GM12878 (cell line): Measurements from ENCODE around the gene NHERF1. TPM values are rescaled to one million over a fixed set of nuclear protein-coding genes. Genes with fewer than 3 reads are reported as not detected.

Experiments used
- ATAC-seq: fragments of 200-7000 bp; cut with Tn5 transposase; 3 replicates; pipeline ENCODE4 v1.9.1; 2020; ENCODE audit warnings: mild to moderate bottlenecking, moderate library complexity
- BruUV-seq: library from RNA; stranded (reverse); fragments of 400-500 nt; replicated peaks from 2 replicates; lab custom pipeline; 2021; lab: Mats Ljungman, UMichigan
- CTCF ChIA-PET: fragments of 300-600 bp; sonication (Branson Sonifier 250); formaldehyde crosslinking; extraction: SDS; loops from one replicate; lab custom pipeline; 2021; ENCODE audit warnings: inconsistent platforms; lab: Yijun Ruan, JAX
- POLR2A ChIA-PET: fragments of 350-600 bp; formaldehyde crosslinking; extraction: SDS; loops from one replicate; lab custom pipeline; 2021; ENCODE audit warnings: inconsistent platforms; lab: Charles Lee
- RAD21 ChIA-PET: fragments of 300-600 bp; sonication (Branson Sonifier 250); formaldehyde crosslinking; loops from one replicate; lab custom pipeline; 2023; ENCODE audit warnings: antibody characterized with exemption; ENCODE audit not compliant: unreplicated experiment; lab: Charles Lee
- SMC1A ChIA-PET: fragments of 300-600 bp; sonication (Branson Sonifier 250); formaldehyde crosslinking; loops from one replicate; lab custom pipeline; 2023; ENCODE audit not compliant: unreplicated experiment, uncharacterized antibody; lab: Charles Lee
- DNase-seq: peaks from one replicate; pipeline ENCODE4 v3.0.0-alpha.2; 2011; ENCODE audit warnings: low read depth, low spot score
- FAIRE-seq: peaks from 3 replicates; lab custom pipeline; 2011; peaks lifted over from hg19 to GRCh38; lab: Jason Lieb, UNC
- H2AFZ ChIP-seq: 2 replicates; pipeline ENCODE4 v1.6.0; 2011; ENCODE audit warnings: low read depth, low read length, control low read depth; ENCODE audit not compliant: control insufficient read depth
- H3K27ac ChIP-seq: 2 replicates; pipeline ENCODE4 v1.5.1; 2011; ENCODE audit warnings: control low read depth; ENCODE audit not compliant: control insufficient read depth, insufficient read depth
- H3K27me3 ChIP-seq, 2 experiments: replicated peaks in 1 of 2; 2 replicates each; pipeline versions ENCODE4 v1.6.0 to v1.6.1; 2011; ENCODE audit warnings: low read length in 1 of 2; ENCODE audit not compliant: control insufficient read depth in 2 of 2, insufficient read depth in 2 of 2
- H3K36me3 ChIP-seq, 2 experiments: 2 replicates each; pipeline ENCODE4 v1.5.1; 2011; ENCODE audit warnings: low read length in 1 of 2; ENCODE audit not compliant: control insufficient read depth in 2 of 2, insufficient read depth in 2 of 2
- H3K4me1 ChIP-seq: 2 replicates; pipeline ENCODE4 v1.6.1; 2011; ENCODE audit warnings: mild to moderate bottlenecking, low read length, moderate library complexity, mixed read lengths; ENCODE audit not compliant: control insufficient read depth, insufficient read depth
- H3K4me2 ChIP-seq: 2 replicates; pipeline ENCODE4 v1.6.0; 2011; ENCODE audit warnings: control low read depth; ENCODE audit not compliant: control insufficient read depth, insufficient read depth
- H3K4me3 ChIP-seq: fragments of 200-600 bp; sonication (generic); 2 replicates; pipeline ENCODE4 v1.5.1; 2016
- H3K79me2 ChIP-seq: 2 replicates; pipeline ENCODE4 v1.6.0; 2011; ENCODE audit warnings: low read length; ENCODE audit not compliant: control insufficient read depth, insufficient read depth
- H3K9ac ChIP-seq: 2 replicates; pipeline ENCODE4 v1.8.0; 2011; ENCODE audit warnings: low read length, control low read depth, mixed read lengths; ENCODE audit not compliant: control insufficient read depth, insufficient read depth
- H3K9me3 ChIP-seq: replicated peaks from 3 replicates; pipeline ENCODE4 v1.5.1; 2011; ENCODE audit warnings: mild to moderate bottlenecking, low read length; ENCODE audit not compliant: control insufficient read depth, insufficient read depth
- H4K20me1 ChIP-seq: 2 replicates; pipeline ENCODE4 v1.6.0; 2011; ENCODE audit not compliant: control insufficient read depth, insufficient read depth
- CHD2 ChIP-seq: IDR thresholded peaks from 2 replicates; pipeline ENCODE4 v1.6.1; 2011; ENCODE audit warnings: low read depth, low read length, improper control_type of control experiment, borderline replicate concordance
- CHD4 ChIP-seq: fragments of 200-600 bp; sonication (generic); IDR thresholded peaks from 2 replicates; pipeline ENCODE4 v1.6.1; 2016; ENCODE audit warnings: mild to moderate bottlenecking
- CREM ChIP-seq: IDR thresholded peaks from 2 replicates; pipeline ENCODE4 v1.6.1; 2014; ENCODE audit warnings: antibody characterized with exemption, low read depth
- ETV6 ChIP-seq, 2 experiments: fragments of 450-650 bp in 1 of 2; IDR thresholded peaks in 1 of 2; conservative IDR thresholded peaks in 1 of 2; 2 replicates each; pipeline ENCODE4 v1.6.1; 2014; ENCODE audit warnings: antibody characterized with exemption in 1 of 2, borderline replicate concordance in 1 of 2, low read depth in 1 of 2, mild to moderate bottlenecking in 1 of 2, moderate library complexity in 1 of 2
- HDGF ChIP-seq: fragments of 450-650 bp; IDR thresholded peaks from 2 replicates; pipeline ENCODE4 v1.6.1; 2016; ENCODE audit warnings: antibody characterized with exemption
- MEF2A ChIP-seq: IDR thresholded peaks from 2 replicates; pipeline ENCODE4 v1.6.1; 2011; ENCODE audit warnings: low read depth, mild to moderate bottlenecking, low read length, moderate library complexity; ENCODE audit not compliant: insufficient read depth
- NFIC ChIP-seq: IDR thresholded peaks from 2 replicates; pipeline ENCODE4 v1.6.1; 2012; ENCODE audit warnings: low read depth, mild to moderate bottlenecking, inconsistent platforms, low read length, moderate library complexity
- PAX8 ChIP-seq: fragments of 450-650 bp; IDR thresholded peaks from 2 replicates; pipeline ENCODE4 v1.6.1; 2017; ENCODE audit warnings: mild to moderate bottlenecking, moderate library complexity
- PML ChIP-seq: IDR thresholded peaks from 2 replicates; pipeline ENCODE4 v1.6.1; 2012; ENCODE audit warnings: low read length, inconsistent platforms
- SMC3 ChIP-seq: IDR thresholded peaks from 2 replicates; pipeline ENCODE4 v1.6.1; 2011; ENCODE audit warnings: low read length, improper control_type of control experiment, borderline replicate concordance
- WGBS: methylation state at CpG from one replicate; pipeline ENCODE4 v1.1.6; 2016; ENCODE audit warnings: low lambda C conversion rate; ENCODE audit not compliant: insufficient replicate concordance, insufficient coverage; ENCODE audit errors: missing lambda C conversion rate; 5-methylcytosine and 5-hydroxymethylcytosine counted together
- in situ Hi-C: fragments of 300-500 bp; cut with MboI; formaldehyde crosslinking; loops from 9 replicates; pipeline ENCODE4 v1.14.3; 2018; ENCODE audit warnings: mixed read lengths
- intact Hi-C: fragments of 100-400 bp; cut with micrococcal nuclease; formaldehyde crosslinking; loops from one replicate; pipeline ENCODE4 v1.14.2; 2022; ENCODE audit not compliant: unreplicated experiment
- polyA plus RNA-seq, 11 experiments: library from polyadenylated mRNA; depleted of rRNA in 4 of 11; unstranded in 6 of 11; stranded (reverse) in 5 of 11; fragments of >200 nt; fragmentation: Nextera tagmentation in 4 of 11; fragmentation: Illumina TruSeq in 1 of 11; extraction: Ambion mirVana in 4 of 11; extraction: Trizol in 1 of 11; gene quantifications; 1 replicate in 1 of 11; 2 replicates in 10 of 11; pipeline versions ENCODE4 v1.2.1 to v1.2.3, GENCODE V29; 2011 to 2016; ENCODE audit warnings: inconsistent platforms in 2 of 11, missing spikeins in 2 of 11, low read depth in 1 of 11
- total RNA-seq, 4 experiments: library from RNA; depleted of rRNA in 3 of 4; stranded (reverse); fragments of >200 nt in 3 of 4; fragmentation: Illumina TruSeq in 1 of 4; extraction: Trizol in 1 of 4; gene quantifications; 2 replicates each; pipeline versions ENCODE4 v1.2.1 to v1.2.3, GENCODE V29; 2013 to 2021
- TF ChIP-seq, protein P1 (sequence below): fragments of 450-650 bp; IDR thresholded peaks from 2 replicates; pipeline ENCODE4 v1.6.1; 2018; ENCODE audit warnings: mild to moderate bottlenecking, low read depth, moderate library complexity; ENCODE audit not compliant: partially characterized antibody
- TF ChIP-seq, protein P2 (sequence below): fragments of 150-350 bp; IDR thresholded peaks from 2 replicates; pipeline ENCODE4 v1.6.1; 2016; ENCODE audit warnings: low read depth, low read length

Gene NHERF1
- total and polyA plus RNA-seq, 10 of the 15 experiments (the other 5 are each of a cell fraction or from before 2014, with no cell fraction given) = 13.4 to 61.6 (median 39.0) TPM

DNA sequence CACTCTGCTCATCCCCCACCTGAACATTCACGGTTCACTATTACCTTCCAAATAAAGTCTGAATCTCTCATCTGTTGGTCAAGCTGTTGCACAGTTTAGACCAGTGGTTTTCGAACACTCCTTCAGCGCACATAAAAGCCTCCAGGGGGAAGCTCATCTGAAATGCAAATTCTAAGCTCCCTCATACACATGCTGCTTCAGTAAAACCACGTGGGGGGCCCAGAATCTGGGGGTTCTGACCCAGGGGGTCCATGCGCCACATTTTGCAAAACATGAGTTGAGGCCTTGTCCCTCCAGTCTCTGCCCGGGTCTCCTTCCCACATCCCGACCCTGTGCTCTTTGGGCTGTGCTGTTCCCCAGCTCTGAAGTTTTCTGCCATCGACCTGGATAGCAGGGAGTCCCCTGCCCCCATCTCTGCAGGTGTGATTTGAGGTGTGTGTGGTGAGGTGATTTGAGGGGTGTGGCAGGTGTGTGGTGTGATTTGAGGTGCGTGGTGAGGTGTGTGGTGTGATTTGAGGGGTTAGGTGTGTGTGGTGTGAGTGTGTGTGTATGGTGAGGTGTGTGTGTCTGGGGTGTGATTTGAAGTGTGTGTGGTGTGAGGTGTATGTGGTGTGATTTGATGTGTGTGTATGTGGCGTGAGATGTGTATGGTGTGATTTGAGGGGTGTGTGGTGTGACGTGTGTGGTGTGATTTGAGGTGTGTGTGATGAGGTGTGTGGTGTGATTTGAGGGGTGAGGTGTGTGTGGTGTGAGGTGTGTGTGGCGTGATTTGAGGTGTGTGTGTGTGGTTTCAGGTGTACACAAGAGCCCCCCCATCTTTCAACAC lies 16.2 kb upstream of the NHERF1 start:
- Histone ChIP-seq H3K4me3 (no peak overlapping the region), H3K79me2 (no peaks in the 10 kb centered on the region), H3K9me3 (no peaks in the 10 kb centered on the region; the same call in 2 of the 3 replicates), H3K27ac (no peak overlapping the region), H3K9ac (no peak overlapping the region), H4K20me1 (no peaks in the 10 kb centered on the region), H3K36me3 (no peaks in the 10 kb centered on the region), H2AFZ (no peak overlapping the region), H3K4me1 (peaks cover 19% of the 10 kb centered on the region), H3K27me3 (no peaks in the 10 kb centered on the region), H3K4me2 (no peak overlapping the region)
- RAD21 ChIA-PET = interaction anchor here (1.4 kb wide), 1 partner anchor 75 kb away, joined by 6 read pairs; no protein-coding TSS in a partner anchor
- POLR2A ChIA-PET = no interaction called here
- no TSS peak for BruUV-seq
- in situ Hi-C loops = no loop called here
- SMC1A ChIA-PET = no interaction called here
- ATAC-seq (no peak), FAIRE-seq (no peak), DNase-seq (no peak)
- no peak for TF ChIP-seq HDGF
- no peak for TF ChIP-seq SMC3
- no peak for TF ChIP-seq MEF2A
- TF ChIP-seq CREM = no peak
- TF ChIP-seq ETV6 (conservative IDR thresholded peaks at IDR 0.05 in 1 of 2, IDR thresholded peaks at IDR 0.05 in 1 of 2; ENCODE audit: borderline replicate concordance in 1 of 2, low read depth in 1 of 2) = no peak
- TF ChIP-seq PAX8 = no peak
- TF ChIP-seq, protein P1, sequence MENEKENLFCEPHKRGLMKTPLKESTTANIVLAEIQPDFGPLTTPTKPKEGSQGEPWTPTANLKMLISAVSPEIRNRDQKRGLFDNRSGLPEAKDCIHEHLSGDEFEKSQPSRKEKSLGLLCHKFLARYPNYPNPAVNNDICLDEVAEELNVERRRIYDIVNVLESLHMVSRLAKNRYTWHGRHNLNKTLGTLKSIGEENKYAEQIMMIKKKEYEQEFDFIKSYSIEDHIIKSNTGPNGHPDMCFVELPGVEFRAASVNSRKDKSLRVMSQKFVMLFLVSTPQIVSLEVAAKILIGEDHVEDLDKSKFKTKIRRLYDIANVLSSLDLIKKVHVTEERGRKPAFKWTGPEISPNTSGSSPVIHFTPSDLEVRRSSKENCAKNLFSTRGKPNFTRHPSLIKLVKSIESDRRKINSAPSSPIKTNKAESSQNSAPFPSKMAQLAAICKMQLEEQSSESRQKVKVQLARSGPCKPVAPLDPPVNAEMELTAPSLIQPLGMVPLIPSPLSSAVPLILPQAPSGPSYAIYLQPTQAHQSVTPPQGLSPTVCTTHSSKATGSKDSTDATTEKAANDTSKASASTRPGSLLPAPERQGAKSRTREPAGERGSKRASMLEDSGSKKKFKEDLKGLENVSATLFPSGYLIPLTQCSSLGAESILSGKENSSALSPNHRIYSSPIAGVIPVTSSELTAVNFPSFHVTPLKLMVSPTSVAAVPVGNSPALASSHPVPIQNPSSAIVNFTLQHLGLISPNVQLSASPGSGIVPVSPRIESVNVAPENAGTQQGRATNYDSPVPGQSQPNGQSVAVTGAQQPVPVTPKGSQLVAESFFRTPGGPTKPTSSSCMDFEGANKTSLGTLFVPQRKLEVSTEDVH = no peak
- no peak for TF ChIP-seq CHD4
- no peak for TF ChIP-seq CHD2
- TF ChIP-seq PML = no peak
- TF ChIP-seq NFIC = no peak
- TF ChIP-seq, protein P2, sequence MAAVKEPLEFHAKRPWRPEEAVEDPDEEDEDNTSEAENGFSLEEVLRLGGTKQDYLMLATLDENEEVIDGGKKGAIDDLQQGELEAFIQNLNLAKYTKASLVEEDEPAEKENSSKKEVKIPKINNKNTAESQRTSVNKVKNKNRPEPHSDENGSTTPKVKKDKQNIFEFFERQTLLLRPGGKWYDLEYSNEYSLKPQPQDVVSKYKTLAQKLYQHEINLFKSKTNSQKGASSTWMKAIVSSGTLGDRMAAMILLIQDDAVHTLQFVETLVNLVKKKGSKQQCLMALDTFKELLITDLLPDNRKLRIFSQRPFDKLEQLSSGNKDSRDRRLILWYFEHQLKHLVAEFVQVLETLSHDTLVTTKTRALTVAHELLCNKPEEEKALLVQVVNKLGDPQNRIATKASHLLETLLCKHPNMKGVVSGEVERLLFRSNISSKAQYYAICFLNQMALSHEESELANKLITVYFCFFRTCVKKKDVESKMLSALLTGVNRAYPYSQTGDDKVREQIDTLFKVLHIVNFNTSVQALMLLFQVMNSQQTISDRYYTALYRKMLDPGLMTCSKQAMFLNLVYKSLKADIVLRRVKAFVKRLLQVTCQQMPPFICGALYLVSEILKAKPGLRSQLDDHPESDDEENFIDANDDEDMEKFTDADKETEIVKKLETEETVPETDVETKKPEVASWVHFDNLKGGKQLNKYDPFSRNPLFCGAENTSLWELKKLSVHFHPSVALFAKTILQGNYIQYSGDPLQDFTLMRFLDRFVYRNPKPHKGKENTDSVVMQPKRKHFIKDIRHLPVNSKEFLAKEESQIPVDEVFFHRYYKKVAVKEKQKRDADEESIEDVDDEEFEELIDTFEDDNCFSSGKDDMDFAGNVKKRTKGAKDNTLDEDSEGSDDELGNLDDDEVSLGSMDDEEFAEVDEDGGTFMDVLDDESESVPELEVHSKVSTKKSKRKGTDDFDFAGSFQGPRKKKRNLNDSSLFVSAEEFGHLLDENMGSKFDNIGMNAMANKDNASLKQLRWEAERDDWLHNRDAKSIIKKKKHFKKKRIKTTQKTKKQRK = no peak
- intact Hi-C loops = no loop called here
- CTCF ChIA-PET = no interaction called here
- 40% methylated on average over 12 of the region's 12 CpGs for WGBS
